PC-9 (cell line): ENCODE measurements around the gene GATAD2B. TPM values are rescaled to one million over a fixed set of nuclear protein-coding genes. Genes with fewer than 3 reads are reported as not detected.
"Not testable (repeated sequence)": the region's sequence is repeated elsewhere in the genome, so short reads cannot be mapped to it uniquely, and the experiment has no call there.

ENCODE experiments used
- BruUV-seq: library from RNA; stranded (reverse); fragments of 400-500 nt; replicated peaks from 2 replicates; lab custom pipeline; 2021; lab: Mats Ljungman, UMichigan
- CTCF ChIA-PET: fragments of 300-600 bp; sonication (Branson Sonifier 250); formaldehyde crosslinking; loops from one replicate; lab custom pipeline; 2022; ENCODE audit warnings: antibody characterized with exemption; lab: Charles Lee
- POLR2A ChIA-PET: fragments of 300-600 bp; sonication (Branson Sonifier 250); formaldehyde crosslinking; loops from one replicate; lab custom pipeline; 2022; ENCODE audit warnings: antibody characterized with exemption; ENCODE audit not compliant: unreplicated experiment; lab: Charles Lee
- DNase-seq, 2 experiments: peaks; one replicate each; pipeline versions ENCODE4 v3.0.0 to v3.0.0-alpha.2; 2015 to 2022; ENCODE audit warnings: mixed read lengths in 1 of 2
- H2AFZ ChIP-seq: fragments of 200-600 bp; sonication (generic); 2 replicates; pipeline ENCODE4 v1.8.1; 2017; ENCODE audit warnings: antibody characterized with exemption
- H3F3A ChIP-seq: fragments of 200-600 bp; sonication (generic); 2 replicates; pipeline ENCODE4 v1.8.1; 2017; ENCODE audit warnings: antibody characterized with exemption, mild to moderate bottlenecking, low read depth; ENCODE audit not compliant: insufficient read depth
- H3K27ac ChIP-seq: fragments of 200-600 bp; sonication (generic); 2 replicates; pipeline ENCODE4 v1.6.1; 2016; ENCODE audit warnings: mixed run types
- H3K27me3 ChIP-seq: fragments of 200-600 bp; sonication (generic); 2 replicates; pipeline ENCODE4 v1.6.1; 2016; ENCODE audit warnings: low read depth, mixed run types; ENCODE audit not compliant: insufficient read depth
- H3K36me3 ChIP-seq: fragments of 200-600 bp; sonication (generic); 2 replicates; pipeline ENCODE4 v1.6.1; 2016; ENCODE audit warnings: low read depth, mixed run types
- H3K4me1 ChIP-seq: fragments of 200-600 bp; sonication (generic); replicated peaks from 2 replicates; pipeline ENCODE4 v1.6.1; 2016; ENCODE audit warnings: mixed run types; ENCODE audit not compliant: insufficient read depth
- H3K4me2 ChIP-seq: fragments of 200-600 bp; sonication (generic); 2 replicates; pipeline ENCODE4 v1.6.1; 2017; ENCODE audit warnings: mixed run types
- H3K4me3 ChIP-seq: fragments of 200-600 bp; sonication (generic); 2 replicates; pipeline ENCODE4 v1.6.1; 2016; ENCODE audit warnings: mixed run types
- H3K79me2 ChIP-seq: fragments of 200-600 bp; sonication (generic); 2 replicates; pipeline ENCODE4 v1.6.1; 2017; ENCODE audit warnings: low read depth, mixed run types
- H3K9me2 ChIP-seq: fragments of 200-600 bp; sonication (generic); 2 replicates; pipeline ENCODE4 v1.8.1; 2017; ENCODE audit warnings: mild to moderate bottlenecking; ENCODE audit not compliant: insufficient read depth
- H3K9me3 ChIP-seq: fragments of 200-600 bp; sonication (generic); 2 replicates; pipeline ENCODE4 v1.8.1; 2016; ENCODE audit warnings: low read depth; ENCODE audit not compliant: insufficient read depth
- H4K20me1 ChIP-seq: fragments of 200-600 bp; sonication (generic); 2 replicates; pipeline ENCODE4 v1.8.1; 2017; ENCODE audit not compliant: insufficient read depth
- EZH2 ChIP-seq: fragments of 200-600 bp; sonication (generic); IDR thresholded peaks from 2 replicates; pipeline ENCODE4 v1.8.0; 2017; ENCODE audit warnings: antibody characterized with exemption, low read depth
- intact Hi-C: fragments of 100-400 bp; cut with micrococcal nuclease; formaldehyde crosslinking; loops from one replicate; pipeline ENCODE4 v1.10.0; 2022; ENCODE audit not compliant: unreplicated experiment
- total RNA-seq: library from RNA; stranded (reverse); gene quantifications from 2 replicates; pipeline ENCODE4 v1.2.3, GENCODE V29; 2021
- TF ChIP-seq, protein P1 (sequence below): fragments of 200-600 bp; sonication (generic); conservative IDR thresholded peaks from 2 replicates; pipeline ENCODE4 v1.6.1; 2017; ENCODE audit warnings: mixed run types, antibody characterized with exemption, mild to moderate bottlenecking, moderate library complexity

The GATAD2B gene
- total RNA-seq, 1 experiment from 2014 or later: 56.1 TPM

DNA sequence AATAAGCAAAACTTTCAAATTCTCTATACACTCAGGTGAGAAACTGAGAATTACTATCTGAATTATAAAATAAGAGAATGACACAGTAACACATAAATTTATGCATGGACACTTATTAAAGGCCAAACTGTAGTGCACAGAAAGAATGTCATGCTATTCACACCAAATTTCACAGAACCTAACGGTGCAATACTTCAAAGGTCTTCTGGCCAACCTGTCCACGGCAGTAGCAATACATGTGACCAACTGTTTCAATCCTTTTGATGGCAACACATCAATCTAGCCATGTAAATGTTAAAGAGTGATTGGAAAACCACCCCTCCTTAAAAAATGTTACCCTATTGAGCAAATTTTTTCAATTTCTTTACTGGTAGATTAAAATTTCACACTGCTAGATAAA is 10.4 kb downstream of the GATAD2B start:
- no TSS peak for BruUV-seq
- H3F3A ChIP-seq: peaks cover 6% of the 10 kb centered on the region; the same call in 1 of the 2 replicates
- H3K4me2 ChIP-seq: no peak overlapping the region
- no peak overlapping the region for H3K27ac ChIP-seq
- no peak for DNase-seq
- no peaks in the 10 kb centered on the region for H3K4me1 ChIP-seq
- H3K9me2 ChIP-seq: no peaks in the 10 kb centered on the region
- POLR2A ChIA-PET: no interaction called here
- H2AFZ ChIP-seq: no peak overlapping the region
- peaks cover 4% of the 10 kb centered on the region; the same call in 1 of the 2 replicates for H3K36me3 ChIP-seq
- no peaks in the 10 kb centered on the region for H3K27me3 ChIP-seq
- H3K9me3 ChIP-seq: no peaks in the 10 kb centered on the region
- no peak overlapping the region for H3K4me3 ChIP-seq
- H4K20me1 ChIP-seq: peaks cover 85% of the 10 kb centered on the region
- CTCF ChIA-PET: no interaction called here
- intact Hi-C loops: no loop called here
- H3K79me2 ChIP-seq: peaks cover 97% of the 10 kb centered on the region
- TF ChIP-seq, protein P1, sequence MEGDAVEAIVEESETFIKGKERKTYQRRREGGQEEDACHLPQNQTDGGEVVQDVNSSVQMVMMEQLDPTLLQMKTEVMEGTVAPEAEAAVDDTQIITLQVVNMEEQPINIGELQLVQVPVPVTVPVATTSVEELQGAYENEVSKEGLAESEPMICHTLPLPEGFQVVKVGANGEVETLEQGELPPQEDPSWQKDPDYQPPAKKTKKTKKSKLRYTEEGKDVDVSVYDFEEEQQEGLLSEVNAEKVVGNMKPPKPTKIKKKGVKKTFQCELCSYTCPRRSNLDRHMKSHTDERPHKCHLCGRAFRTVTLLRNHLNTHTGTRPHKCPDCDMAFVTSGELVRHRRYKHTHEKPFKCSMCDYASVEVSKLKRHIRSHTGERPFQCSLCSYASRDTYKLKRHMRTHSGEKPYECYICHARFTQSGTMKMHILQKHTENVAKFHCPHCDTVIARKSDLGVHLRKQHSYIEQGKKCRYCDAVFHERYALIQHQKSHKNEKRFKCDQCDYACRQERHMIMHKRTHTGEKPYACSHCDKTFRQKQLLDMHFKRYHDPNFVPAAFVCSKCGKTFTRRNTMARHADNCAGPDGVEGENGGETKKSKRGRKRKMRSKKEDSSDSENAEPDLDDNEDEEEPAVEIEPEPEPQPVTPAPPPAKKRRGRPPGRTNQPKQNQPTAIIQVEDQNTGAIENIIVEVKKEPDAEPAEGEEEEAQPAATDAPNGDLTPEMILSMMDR: no peak
- TF ChIP-seq EZH2: no peak

DNA sequence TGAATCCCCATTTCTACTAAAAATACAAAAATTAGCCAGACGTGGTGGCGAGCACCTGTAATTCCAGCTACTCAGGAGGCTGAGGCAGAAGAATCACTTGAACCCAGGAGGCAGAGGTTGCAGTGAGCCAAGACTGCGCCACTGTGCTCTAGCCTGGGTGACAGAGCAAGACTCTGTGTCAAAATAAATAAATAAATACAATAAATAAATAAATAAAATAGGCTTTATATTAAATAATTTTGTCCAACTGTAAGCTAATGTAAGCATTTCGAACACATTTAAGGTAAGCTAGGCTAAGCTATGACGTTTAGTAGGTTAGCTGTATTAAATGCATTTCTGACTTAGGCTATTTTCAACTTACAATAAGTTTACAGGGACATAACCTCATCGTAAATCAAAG is 12.2 kb downstream of the GATAD2B start:
- Histone ChIP-seq H3F3A (peaks cover 14% of the 10 kb centered on the region; the same call in 1 of the 2 replicates), H4K20me1 (peaks cover 86% of the 10 kb centered on the region), H3K79me2 (peaks cover 97% of the 10 kb centered on the region)
- H3K27me3 ChIP-seq, H3K4me3 ChIP-seq, H3K36me3 ChIP-seq, CTCF ChIA-PET, H3K9me2 ChIP-seq, BruUV-seq, H3K4me2 ChIP-seq, DNase-seq, H3K4me1 ChIP-seq, H2AFZ ChIP-seq, intact Hi-C loops, POLR2A ChIA-PET, H3K27ac ChIP-seq, H3K9me3 ChIP-seq: not testable (repeated sequence)

DNA sequence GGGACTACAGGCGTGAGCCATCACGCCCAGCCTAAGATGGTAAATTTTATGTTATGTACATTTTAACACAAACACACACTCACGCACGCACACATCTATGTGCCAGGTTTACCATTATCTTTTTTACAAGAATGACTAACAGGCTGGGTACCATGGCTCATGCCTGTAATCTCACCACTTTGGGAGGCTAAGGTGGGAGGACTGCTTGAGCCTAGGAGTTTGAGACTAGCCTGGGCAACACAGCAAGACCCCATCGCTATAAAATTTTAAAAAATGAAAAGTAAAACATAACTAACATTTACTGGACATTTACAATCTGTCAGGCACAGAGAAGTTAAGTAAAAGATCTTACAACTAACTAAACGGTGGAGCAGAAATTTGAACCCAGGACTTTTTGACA is 14.7 kb downstream of the GATAD2B start:
- H3K36me3 ChIP-seq: no peaks in the 10 kb centered on the region; the same call in 1 of the 2 replicates
- no peaks in the 10 kb centered on the region for H3K27me3 ChIP-seq
- ChIA-PET CTCF (interaction anchor here (0.7 kb wide), 1 partner anchor 1725 kb away, joined by 3 read pairs; no protein-coding TSS in a partner anchor), POLR2A (no interaction called here)
- TF ChIP-seq, protein P1: no peak
- TF ChIP-seq EZH2: no peak
- peaks cover 95% of the 10 kb centered on the region for H3K79me2 ChIP-seq
- intact Hi-C loops: no loop called here
- H2AFZ ChIP-seq: no peak overlapping the region
- no peak overlapping the region for H3K4me3 ChIP-seq
- H4K20me1 ChIP-seq: peaks cover 85% of the 10 kb centered on the region
- H3K9me3 ChIP-seq: no peaks in the 10 kb centered on the region
- no TSS peak for BruUV-seq
- H3K9me2 ChIP-seq: no peaks in the 10 kb centered on the region
- no peak overlapping the region for H3K4me2 ChIP-seq
- H3K4me1 ChIP-seq: no peaks in the 10 kb centered on the region; the same call in 1 of the 2 replicates
- DNase-seq: no peak
- peaks cover 14% of the 10 kb centered on the region; the same call in 1 of the 2 replicates for H3F3A ChIP-seq
- H3K27ac ChIP-seq: no peak overlapping the region

DNA sequence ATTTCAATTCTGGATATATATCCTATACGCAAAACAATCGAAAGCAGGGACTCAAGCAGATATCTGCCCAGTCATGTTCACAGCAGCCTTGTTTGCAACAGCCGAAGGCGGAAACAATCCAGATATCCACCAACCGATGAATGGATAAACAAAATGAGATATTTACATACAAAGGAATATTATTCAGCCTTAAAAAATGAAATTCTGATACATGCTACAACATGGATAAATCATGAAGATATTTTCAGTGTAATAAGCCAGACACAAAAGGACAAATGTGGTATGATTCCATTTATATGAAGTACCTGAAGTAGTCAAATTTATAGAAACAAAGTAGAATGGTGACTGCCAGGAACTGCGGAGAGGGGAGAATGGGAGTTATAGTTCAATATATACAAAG is 15.6 kb downstream of the GATAD2B start:
- POLR2A ChIA-PET: no interaction called here

More for the DNA sequence above, 15.6 kb downstream of the GATAD2B start:
- H2AFZ ChIP-seq: no peak overlapping the region
- H3F3A ChIP-seq: peaks cover 7% of the 10 kb centered on the region; the same call in 1 of the 2 replicates
- no peaks in the 10 kb centered on the region for H3K9me3 ChIP-seq
- no peaks in the 10 kb centered on the region; the same call in 1 of the 2 replicates for H3K4me1 ChIP-seq
- no peak for DNase-seq
- intact Hi-C loops: no loop called here
- CTCF ChIA-PET: no interaction called here
- no peaks in the 10 kb centered on the region; the same call in 1 of the 2 replicates for H3K36me3 ChIP-seq
- TF ChIP-seq EZH2: no peak
- TF ChIP-seq, protein P1: no peak
- peaks cover 77% of the 10 kb centered on the region for H4K20me1 ChIP-seq
- H3K4me3 ChIP-seq: no peak overlapping the region
- peaks cover 95% of the 10 kb centered on the region for H3K79me2 ChIP-seq
- H3K4me2 ChIP-seq: no peak overlapping the region
- H3K27me3 ChIP-seq: no peaks in the 10 kb centered on the region
- H3K27ac ChIP-seq: no peak overlapping the region
- no peaks in the 10 kb centered on the region for H3K9me2 ChIP-seq
- no TSS peak for BruUV-seq
